ENCODE results near the gene KIFBP.

The KIFBP gene

DNA sequence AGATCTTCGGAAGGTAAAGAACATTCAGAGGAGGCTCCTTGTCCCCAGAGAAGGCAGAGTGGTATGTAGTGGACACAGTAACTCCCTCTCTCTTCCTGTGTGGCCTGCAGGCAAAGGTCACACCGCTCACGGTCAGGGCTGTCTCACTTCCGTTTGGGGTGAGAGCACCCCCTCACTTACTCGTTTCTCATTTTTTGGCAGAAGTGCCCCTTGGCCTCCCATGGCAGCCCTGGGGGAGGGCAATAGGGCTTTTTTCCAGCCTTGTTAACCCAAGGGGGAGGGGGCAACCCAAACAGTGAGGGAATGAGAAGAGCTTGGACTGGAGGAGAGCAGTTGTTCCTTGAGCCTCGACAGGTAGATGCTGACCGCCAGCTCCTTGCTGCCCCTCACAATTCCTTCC, 67.5 kb downstream of the KIFBP start:
- Histone ChIP-seq H3K4me1 (ENCODE audit: control insufficient read depth, insufficient read depth, low read length) (peaks cover 36% of the 10 kb centered on the region), H3K36me3 (ENCODE audit: insufficient read depth, low read length) (no peaks in the 10 kb centered on the region), H3K9me3 (replicated peaks; ENCODE audit: low read length) (no peaks in the 10 kb centered on the region), H3K9ac (ENCODE audit: low read depth, low read length) (no peak overlapping the region), H3K4me2 (ENCODE audit: low read length) (no peak overlapping the region), H3K4me3 (ENCODE audit: low read length) (peak overlapping the region; percentile 10), H3K27me3 (ENCODE audit: control insufficient read depth, insufficient read depth, low read length) (no peaks in the 10 kb centered on the region)

DNA sequence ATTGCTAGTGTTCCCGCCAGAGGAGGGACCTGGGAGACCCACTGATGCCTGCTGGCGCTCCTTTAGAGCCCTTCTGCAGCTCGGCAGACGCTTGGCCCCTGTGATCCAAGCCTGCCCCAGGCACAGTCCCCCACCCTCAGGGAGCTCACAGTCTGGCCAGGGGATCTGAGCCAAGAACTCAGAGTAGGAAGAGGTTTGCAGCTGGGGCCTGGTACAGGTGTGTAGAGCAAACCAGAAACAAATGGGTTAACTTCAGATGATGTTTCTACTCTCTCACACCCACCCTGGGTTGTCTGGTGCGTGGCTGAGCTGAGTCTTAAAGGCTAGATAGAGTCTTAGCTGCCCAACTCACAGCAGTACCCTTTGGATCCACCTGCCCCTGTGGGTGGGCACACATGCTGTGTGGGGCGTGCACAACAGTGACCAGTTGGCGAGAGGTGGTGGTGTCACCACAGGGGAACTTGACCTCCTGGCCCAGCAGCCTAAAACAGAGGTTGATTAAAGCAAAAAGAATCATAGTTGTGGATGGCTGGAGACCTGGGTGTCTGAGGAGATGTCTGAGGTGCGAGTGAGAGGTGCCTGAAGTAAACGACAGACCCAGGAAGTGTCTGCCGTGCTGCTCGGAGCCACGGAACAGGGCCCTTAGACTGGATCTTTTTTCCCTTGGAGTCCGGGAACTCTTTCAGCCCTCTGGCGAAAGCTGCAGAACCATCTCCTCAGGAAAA, 68.1 kb downstream of the KIFBP start:
- H3K27me3 ChIP-seq (ENCODE audit: control insufficient read depth, insufficient read depth, low read length), result no peaks in the 10 kb centered on the region

DNA sequence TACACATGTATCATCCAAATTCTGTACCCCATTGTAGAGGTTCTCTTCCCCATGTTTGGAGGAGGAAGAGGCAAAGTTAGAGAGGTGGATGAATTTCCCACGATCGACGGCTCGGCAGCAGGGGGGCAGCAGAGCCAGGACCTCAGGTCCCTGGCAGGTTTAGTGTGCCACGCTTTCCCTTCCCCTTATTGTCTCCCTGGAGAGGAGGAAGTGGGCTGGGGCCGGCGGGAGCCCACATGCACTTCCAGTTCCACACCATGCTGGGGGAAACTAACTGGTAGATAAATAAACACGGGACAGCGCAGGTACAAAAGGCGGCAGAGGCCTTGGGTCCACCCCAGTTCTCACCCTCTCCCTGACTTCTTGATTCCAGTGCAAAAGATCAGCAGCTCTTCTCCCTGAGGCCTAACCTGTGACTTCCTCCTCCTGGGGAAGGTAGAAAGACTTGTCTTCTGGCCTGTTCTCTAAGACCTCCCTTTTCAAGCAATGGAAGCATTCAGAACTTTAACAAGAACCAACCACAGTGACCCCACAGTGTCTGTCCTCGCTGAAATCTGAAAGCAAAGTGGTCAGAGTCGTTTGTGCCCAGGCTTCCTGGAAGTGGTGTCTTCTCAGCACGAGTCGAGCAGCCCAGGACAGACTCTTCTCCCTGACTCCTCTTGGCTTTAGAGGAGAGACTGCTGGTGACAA, 68.8 kb downstream of the KIFBP start:
- peak overlapping the region; percentile 51 for H3K9ac ChIP-seq (ENCODE audit: low read depth, low read length)
- H3K4me3 ChIP-seq (ENCODE audit: low read length), result no peak overlapping the region

More for the DNA sequence above, 68.1 kb downstream of the KIFBP start:
- Histone ChIP-seq H3K4me2 (ENCODE audit: low read length) (no peak overlapping the region), H3K9ac (ENCODE audit: low read depth, low read length) (peak overlapping the region; percentile 51), H3K9me3 (replicated peaks; ENCODE audit: low read length) (no peaks in the 10 kb centered on the region), H3K4me3 (ENCODE audit: low read length) (no peak overlapping the region), H3K4me1 (ENCODE audit: control insufficient read depth, insufficient read depth, low read length) (peaks cover 38% of the 10 kb centered on the region), H3K36me3 (ENCODE audit: insufficient read depth, low read length) (no peaks in the 10 kb centered on the region)

DNA sequence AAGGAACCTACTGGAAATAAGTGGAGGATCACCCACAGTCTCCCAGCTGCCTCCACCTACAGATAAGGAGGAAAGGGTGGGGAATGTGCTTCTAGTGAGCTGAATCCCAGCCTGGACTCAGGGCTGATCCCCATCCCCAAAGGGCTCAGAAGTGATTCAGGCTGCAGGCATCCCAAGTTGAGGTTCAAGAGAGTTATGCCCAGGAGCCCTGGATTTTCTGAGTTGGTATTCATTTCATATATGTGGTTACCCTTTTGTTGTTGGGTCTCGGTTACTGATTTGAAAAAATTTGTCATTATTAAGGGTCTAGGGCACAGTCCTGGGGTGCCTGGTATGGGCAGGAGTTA, 69.3 kb downstream of the KIFBP start:
- H3K4me3 ChIP-seq (ENCODE audit: low read length), result no peak overlapping the region
- no peaks in the 10 kb centered on the region for H3K27me3 ChIP-seq (ENCODE audit: control insufficient read depth, insufficient read depth, low read length)
- no peaks in the 10 kb centered on the region for H3K9me3 ChIP-seq (replicated peaks; ENCODE audit: low read length)
- peak overlapping the region; percentile 51 for H3K9ac ChIP-seq (ENCODE audit: low read depth, low read length)
- peak overlapping the region; percentile 32 for H3K4me2 ChIP-seq (ENCODE audit: low read length)
- H3K4me1 ChIP-seq (ENCODE audit: control insufficient read depth, insufficient read depth, low read length), result peaks cover 51% of the 10 kb centered on the region
- H3K36me3 ChIP-seq (ENCODE audit: insufficient read depth, low read length), result no peaks in the 10 kb centered on the region

More for the DNA sequence above, 68.8 kb downstream of the KIFBP start:
- Histone ChIP-seq H3K4me2 (ENCODE audit: low read length) (peak overlapping the region; percentile 32), H3K4me1 (ENCODE audit: control insufficient read depth, insufficient read depth, low read length) (peaks cover 45% of the 10 kb centered on the region), H3K36me3 (ENCODE audit: insufficient read depth, low read length) (no peaks in the 10 kb centered on the region), H3K27me3 (ENCODE audit: control insufficient read depth, insufficient read depth, low read length) (no peaks in the 10 kb centered on the region), H3K9me3 (replicated peaks; ENCODE audit: low read length) (no peaks in the 10 kb centered on the region)

DNA sequence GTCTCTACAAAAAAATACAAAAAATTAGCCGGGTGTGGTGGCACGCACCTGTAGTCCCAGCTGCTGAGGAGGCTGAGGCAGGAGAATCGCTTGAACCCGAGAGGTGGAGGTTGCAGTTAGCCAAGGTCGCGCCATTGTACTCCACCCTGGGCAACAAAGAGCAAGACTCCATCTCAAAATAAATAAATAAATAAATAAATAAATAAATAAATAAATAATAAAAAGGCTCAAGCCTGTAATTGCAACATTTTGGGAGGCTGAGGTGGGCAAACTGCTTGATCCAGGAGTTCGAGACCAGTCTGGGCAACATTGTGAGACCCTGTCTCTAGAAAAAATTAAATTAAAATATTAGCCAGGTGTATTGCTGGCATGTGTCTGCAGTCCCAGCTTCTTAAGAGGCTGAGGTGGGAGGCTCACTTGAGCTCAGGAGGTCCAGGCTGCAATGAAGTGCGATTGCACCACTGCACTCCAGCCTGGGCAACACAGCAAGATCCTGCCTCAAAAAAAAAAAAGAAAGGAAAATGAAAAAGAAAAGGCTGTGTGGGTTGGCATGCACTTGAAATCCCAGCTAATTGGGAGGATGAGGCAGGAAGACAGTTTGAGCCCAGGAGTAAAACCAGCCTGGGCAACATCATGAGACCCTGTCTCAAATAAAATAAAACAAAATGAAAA, 71.7 kb downstream of the KIFBP start:
- Histone ChIP-seq H3K9ac (ENCODE audit: low read depth, low read length) (peak overlapping the region; percentile 49), H3K4me3 (ENCODE audit: low read length) (no peak overlapping the region), H3K9me3 (replicated peaks; ENCODE audit: low read length) (no peaks in the 10 kb centered on the region), H3K27me3 (ENCODE audit: control insufficient read depth, insufficient read depth, low read length) (no peaks in the 10 kb centered on the region), H3K4me1 (ENCODE audit: control insufficient read depth, insufficient read depth, low read length) (peaks cover 67% of the 10 kb centered on the region), H3K4me2 (ENCODE audit: low read length) (no peak overlapping the region), H3K36me3 (ENCODE audit: insufficient read depth, low read length) (no peaks in the 10 kb centered on the region)

DNA sequence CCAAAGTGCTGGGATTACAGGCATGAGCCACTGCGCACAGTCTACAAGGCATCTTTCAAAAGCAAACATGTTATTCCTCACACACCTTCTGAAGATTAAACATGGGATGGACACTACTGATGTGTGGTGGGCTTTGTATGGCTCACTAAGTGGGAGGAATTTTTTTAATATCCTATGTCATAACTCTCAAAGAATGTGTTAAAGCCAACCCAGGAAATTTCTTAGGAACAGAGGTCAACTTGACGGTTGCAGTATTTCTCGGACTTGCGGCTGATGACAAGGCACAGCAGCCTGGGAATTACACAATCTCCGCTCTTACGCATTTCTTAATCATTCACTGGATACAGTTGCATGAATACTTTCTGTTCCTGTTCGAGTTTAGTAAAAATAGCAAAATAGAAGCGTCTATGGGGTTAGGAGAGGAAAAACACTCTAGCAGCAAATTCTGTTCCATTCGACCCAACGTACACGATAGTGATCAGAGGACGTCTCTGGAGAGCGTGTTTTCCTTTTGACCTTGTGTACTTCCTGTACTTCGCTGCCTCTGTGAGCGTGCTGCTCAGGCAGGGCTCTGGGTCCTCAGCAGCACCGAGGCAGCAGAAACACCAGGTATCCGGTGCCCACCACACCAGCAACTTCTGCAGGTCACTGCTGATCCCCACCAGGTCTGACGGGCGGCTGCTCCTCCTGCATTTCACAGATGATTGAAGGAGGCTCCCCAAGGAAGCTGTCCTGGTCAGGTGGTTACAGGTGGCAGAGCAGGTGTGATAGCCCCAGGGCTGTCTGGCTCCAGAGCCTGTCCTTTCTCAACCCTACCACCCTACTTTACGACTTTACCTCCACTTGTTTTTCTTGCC, 72.9 kb downstream of the KIFBP start:
- Histone ChIP-seq H3K9me3 (replicated peaks; ENCODE audit: low read length) (no peaks in the 10 kb centered on the region), H3K36me3 (ENCODE audit: insufficient read depth, low read length) (no peaks in the 10 kb centered on the region), H3K4me2 (ENCODE audit: low read length) (peak overlapping the region; percentile 76), H3K9ac (ENCODE audit: low read depth, low read length) (peak overlapping the region; percentile 81), H3K4me3 (ENCODE audit: low read length) (peak overlapping the region; percentile 29), H3K27me3 (ENCODE audit: control insufficient read depth, insufficient read depth, low read length) (no peaks in the 10 kb centered on the region), H3K4me1 (ENCODE audit: control insufficient read depth, insufficient read depth, low read length) (peaks cover 72% of the 10 kb centered on the region)

DNA sequence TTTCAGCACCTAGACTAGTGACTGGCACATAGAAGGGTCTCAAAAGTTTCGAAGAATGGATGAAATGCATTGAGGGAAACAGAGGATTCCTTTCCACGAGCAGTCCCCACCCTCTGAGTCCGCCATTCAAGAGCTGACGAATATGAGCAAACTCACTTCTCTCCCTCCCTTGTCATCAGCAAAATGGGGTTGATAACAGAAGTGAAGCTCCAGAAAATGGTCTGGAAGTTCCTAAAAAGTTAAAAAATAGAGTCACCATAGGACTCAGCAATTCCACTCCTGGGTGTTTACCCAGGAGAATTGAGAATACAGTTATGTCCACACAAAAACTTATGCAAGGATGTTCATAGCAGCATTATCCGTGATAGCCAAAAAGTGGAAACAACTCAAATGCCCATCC, 74.3 kb downstream of the KIFBP start:
- Histone ChIP-seq H3K4me3 (ENCODE audit: low read length) (no peak overlapping the region), H3K36me3 (ENCODE audit: insufficient read depth, low read length) (no peaks in the 10 kb centered on the region), H3K4me1 (ENCODE audit: control insufficient read depth, insufficient read depth, low read length) (peaks cover 58% of the 10 kb centered on the region), H3K27me3 (ENCODE audit: control insufficient read depth, insufficient read depth, low read length) (no peaks in the 10 kb centered on the region), H3K9ac (ENCODE audit: low read depth, low read length) (peak overlapping the region; percentile 81), H3K9me3 (replicated peaks; ENCODE audit: low read length) (no peaks in the 10 kb centered on the region), H3K4me2 (ENCODE audit: low read length) (no peak overlapping the region)

DNA sequence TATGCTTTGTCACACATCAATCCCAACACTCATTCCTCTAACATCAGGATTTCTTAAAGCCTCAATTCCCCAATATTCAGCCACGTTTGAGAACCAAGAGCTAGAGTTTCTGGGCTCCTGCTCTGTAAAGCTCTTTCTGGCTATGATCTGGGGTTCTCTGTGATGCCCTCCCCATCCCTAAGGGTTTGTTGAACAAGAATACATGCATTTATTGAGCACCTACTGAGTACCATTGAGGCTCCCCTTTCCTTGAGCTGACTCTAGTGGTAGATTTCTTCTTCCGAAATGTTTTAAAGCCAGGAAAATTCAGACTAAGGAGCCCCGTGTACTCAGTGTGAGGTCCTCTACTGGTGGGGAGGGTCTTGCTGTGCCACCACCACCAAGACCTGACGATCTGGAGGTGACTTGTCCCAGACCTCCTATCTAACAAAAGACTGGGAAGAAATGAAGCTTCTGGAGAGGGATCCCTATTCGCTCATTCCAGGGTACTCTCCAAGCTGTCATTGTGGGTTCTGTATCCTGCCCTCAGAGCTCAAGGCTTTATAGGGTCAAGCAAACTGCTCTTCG, 76.2 kb downstream of the KIFBP start:
- Histone ChIP-seq H3K9me3 (replicated peaks; ENCODE audit: low read length) (no peaks in the 10 kb centered on the region), H3K36me3 (ENCODE audit: insufficient read depth, low read length) (no peaks in the 10 kb centered on the region), H3K4me2 (ENCODE audit: low read length) (peak overlapping the region; percentile 39), H3K27me3 (ENCODE audit: control insufficient read depth, insufficient read depth, low read length) (no peaks in the 10 kb centered on the region), H3K4me3 (ENCODE audit: low read length) (no peak overlapping the region), H3K9ac (ENCODE audit: low read depth, low read length) (no peak overlapping the region), H3K4me1 (ENCODE audit: control insufficient read depth, insufficient read depth, low read length) (peaks cover 52% of the 10 kb centered on the region)

DNA sequence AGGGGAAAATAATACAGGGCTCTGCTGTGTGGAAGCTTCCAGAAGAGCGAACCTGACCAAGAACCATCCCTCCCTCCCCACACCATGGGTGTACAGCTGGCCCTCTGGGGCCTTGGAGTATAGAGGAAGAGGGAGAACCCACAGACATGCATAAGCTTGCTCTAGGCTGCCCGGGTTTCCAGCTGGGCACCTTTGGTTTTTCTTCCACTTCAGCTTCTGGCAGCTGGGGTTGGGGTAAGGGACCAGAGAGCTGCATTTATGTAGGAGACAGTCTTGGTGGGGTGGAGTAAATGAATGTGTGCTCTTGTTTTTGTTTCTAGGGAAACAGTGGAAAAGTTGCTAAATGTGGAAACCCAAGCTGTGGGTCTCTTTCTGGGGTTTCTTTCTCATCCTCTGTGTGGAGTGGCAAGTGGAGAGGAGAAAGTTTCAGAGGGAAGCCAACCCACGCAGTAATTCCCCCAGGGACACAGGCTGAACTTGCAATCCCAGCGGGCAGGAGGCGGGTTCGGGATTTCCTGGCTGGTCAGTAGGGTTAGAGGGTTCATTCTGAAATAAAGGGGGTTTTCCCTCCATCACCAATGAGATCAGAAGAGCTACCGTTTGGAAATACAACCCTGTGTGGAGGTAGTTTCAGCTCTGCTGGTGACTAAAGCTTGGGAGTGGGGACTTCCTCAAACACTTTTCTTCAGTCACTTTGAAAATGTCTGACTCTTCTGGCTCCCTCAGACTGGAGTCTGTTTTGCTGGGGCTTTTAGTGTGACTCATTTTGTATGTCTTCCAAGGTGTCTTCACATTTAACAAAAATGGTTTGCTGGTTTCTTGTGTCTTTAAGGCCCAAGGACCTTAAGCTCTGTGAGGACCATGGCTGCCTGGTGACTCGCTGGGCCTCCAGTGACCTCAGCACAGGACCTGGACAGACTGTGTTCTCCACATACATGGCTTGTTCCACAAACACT, 77.1 kb downstream of the KIFBP start:
- Histone ChIP-seq H3K9me3 (replicated peaks; ENCODE audit: low read length) (no peaks in the 10 kb centered on the region), H3K4me3 (ENCODE audit: low read length) (no peak overlapping the region), H3K4me1 (ENCODE audit: control insufficient read depth, insufficient read depth, low read length) (peaks cover 49% of the 10 kb centered on the region), H3K36me3 (ENCODE audit: insufficient read depth, low read length) (no peaks in the 10 kb centered on the region), H3K27me3 (ENCODE audit: control insufficient read depth, insufficient read depth, low read length) (no peaks in the 10 kb centered on the region), H3K9ac (ENCODE audit: low read depth, low read length) (peak overlapping the region; percentile 25), H3K4me2 (ENCODE audit: low read length) (peak overlapping the region; percentile 39)
